ENCODE measurements around the gene CCDC83.
"Not testable (repeated sequence)": the region's sequence is repeated elsewhere in the genome, so short reads cannot be mapped to it uniquely, and the experiment has no call there.

CCDC83 gene

GRCh38 chr11:85840932-85841331 is 14.3 kb upstream of the CCDC83 start:
- DNase-seq: not testable (repeated sequence)

- no peak for DNase-seq
Measured at GRCh38 chr11:85843929-85844328, 11.3 kb upstream of the CCDC83 start.

GRCh38 chr11:85844439-85845123 is 10.6 kb upstream of the CCDC83 start:
- DNase-seq: no peak

- no peak for DNase-seq
Measured at GRCh38 chr11:85845124-85845631, 10.0 kb upstream of the CCDC83 start.

GRCh38 chr11:85847436-85847835 is 7.7 kb upstream of the CCDC83 start:
- DNase-seq: no peak

GRCh38 chr11:85848006-85848405 is 7.2 kb upstream of the CCDC83 start:
- DNase-seq: no peak

- no peak for DNase-seq
Measured at GRCh38 chr11:85848556-85848955, 6.6 kb upstream of the CCDC83 start.

GRCh38 chr11:85852754-85853153 is 2.4 kb upstream of the CCDC83 start:
- not testable (repeated sequence) for DNase-seq

- DNase-seq: not testable (repeated sequence)
Measured at GRCh38 chr11:85853541-85853940, 1.6 kb upstream of the CCDC83 start.

GRCh38 chr11:85854212-85854556 is 999 bp upstream of the CCDC83 start:
- no peak for DNase-seq

- peak; percentile 84 to 85 for DNase-seq
Measured at GRCh38 chr11:85854557-85855340, 434 bp upstream of the CCDC83 start.

GRCh38 chr11:85857098-85857497 is 1.9 kb downstream of the CCDC83 start:
- no peak for DNase-seq

- DNase-seq: not testable (repeated sequence)
Measured at GRCh38 chr11:85859541-85859940, 4.4 kb downstream of the CCDC83 start.

GRCh38 chr11:85863855-85864254 is 8.7 kb downstream of the CCDC83 start:
- no peak for DNase-seq

- DNase-seq: no peak
Measured at GRCh38 chr11:85866137-85866827, 11.1 kb downstream of the CCDC83 start.

- no peak for DNase-seq
Measured at GRCh38 chr11:85867751-85868150, 12.6 kb downstream of the CCDC83 start.

GRCh38 chr11:85869781-85870180 is 14.6 kb downstream of the CCDC83 start:
- DNase-seq: no peak

GRCh38 chr11:85874265-85874664 is 19.1 kb downstream of the CCDC83 start:
- DNase-seq: no peak

GRCh38 chr11:85875505-85875904 is 20.3 kb downstream of the CCDC83 start:
- no peak for DNase-seq

- no peak for DNase-seq
Measured at GRCh38 chr11:85884581-85885021, 29.4 kb downstream of the CCDC83 start.

- no peak for DNase-seq
Measured at GRCh38 chr11:85886089-85887056, 31.2 kb downstream of the CCDC83 start.

- no peak for DNase-seq
Measured at GRCh38 chr11:85889108-85889507, 33.9 kb downstream of the CCDC83 start.
